Stimulated activated CD4-positive, alpha-beta T cell treated with anti-CD3 and anti-CD28 coated beads, Interleukin-4, amount 100 ng/mL, for 4 hours (primary cell): ENCODE data around the gene GRHL3.
"Not testable (repeated sequence)": the region's sequence is repeated elsewhere in the genome, so short reads cannot be mapped to it uniquely, and the experiment has no call there.

ENCODE experiments used
- DNase-seq, 2 experiments: peaks; one replicate each; pipeline ENCODE4 v3.0.0-alpha.2; 2020

GRHL3 gene

GRCh38 chr1:24319312-24319863, at the start of gene GRHL3:
Gene GRHL3, plus strand, starts transcription at chr1:24319357. Its CDS starts 195 bp downstream, at chr1:24319552.
- DNase-seq: no peak

DNA sequence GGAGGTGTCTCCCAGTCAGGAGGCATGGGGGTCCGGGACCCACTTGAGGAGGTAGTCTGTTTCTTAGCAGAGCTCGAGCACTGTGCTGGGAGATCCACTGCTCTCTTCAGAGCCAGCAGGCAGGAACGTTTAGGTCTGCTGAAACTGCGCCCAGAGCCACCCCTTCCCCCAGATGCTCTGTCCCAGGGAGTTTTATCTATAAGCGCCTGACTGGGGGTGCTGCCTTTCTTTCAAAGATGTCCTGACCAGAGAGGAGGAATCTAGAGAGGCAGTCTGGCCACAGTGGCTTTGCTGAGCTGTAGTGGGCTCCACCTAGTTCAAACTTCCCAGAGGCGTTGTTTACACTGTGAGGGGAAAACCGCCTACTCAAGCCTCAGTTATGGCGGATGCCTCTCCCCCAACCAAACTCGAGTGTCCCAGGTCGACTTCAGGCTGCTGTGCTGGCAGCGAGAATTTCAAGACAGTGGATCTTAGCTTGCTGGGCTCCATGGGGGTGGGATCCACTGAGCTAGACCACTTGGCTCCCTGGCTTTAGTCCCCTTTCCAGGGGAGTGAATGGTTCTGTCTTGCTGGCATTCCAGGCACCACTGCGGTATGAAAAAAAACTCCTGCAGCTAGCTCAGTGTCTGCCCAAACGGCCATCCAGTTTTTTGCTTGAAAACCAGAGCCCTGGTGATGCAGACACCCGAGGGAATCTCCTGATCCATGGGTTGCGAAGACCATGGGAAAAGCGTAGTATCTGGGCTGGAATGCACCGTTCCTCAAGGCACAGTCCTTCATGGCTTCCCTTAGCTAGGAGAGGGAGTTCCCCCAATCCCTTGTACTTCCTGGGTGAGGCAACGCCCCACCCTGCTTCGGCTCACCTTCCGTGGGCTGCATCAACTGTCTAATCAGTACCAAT, 44.7 kb upstream of the GRHL3 start:
- not testable (repeated sequence) for DNase-seq

- DNase-seq: no peak
These were observed 44.1 kb upstream of the GRHL3 start for GRCh38 chr1:24275104-24275410.

DNA sequence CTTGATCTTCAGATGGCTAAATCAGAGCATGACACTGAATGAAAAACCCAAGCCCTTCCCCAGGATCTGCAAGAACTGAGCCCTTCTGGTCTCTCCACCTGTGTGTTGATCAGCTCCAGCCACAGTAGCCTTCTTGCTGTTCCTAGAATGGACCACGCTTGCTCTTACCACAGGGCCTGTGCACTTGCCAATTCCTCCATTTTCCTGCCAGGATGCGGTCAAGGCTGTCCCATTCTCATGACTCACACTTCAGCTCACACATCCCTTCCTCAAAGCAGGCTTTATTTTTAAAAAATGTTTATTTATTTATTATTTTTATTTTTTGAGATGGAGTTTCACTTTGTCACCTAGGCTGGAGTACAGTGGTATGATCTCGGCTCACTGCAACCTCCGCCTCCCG, 43.6 kb upstream of the GRHL3 start:
- no peak for DNase-seq

DNA sequence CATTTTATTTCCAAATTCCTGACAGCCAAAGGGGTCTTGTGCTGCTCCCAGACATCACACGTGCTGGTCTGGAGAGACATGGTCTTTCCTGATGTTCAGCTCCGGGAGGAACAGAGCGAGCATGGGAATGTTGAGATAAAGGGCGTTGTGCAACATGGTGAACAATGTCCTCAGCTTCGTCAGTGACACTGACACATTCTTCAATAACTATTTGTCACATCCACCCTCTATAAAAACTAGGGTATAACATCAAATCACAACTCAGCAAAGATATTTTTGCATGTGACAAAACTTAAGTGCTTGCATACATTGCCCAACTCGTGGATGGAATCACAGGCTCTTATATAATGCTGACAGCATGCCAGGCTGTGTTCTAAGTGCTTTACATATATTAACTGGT, 42.4 kb upstream of the GRHL3 start:
- DNase-seq: no peak

GRCh38 chr1:24277420-24278169, 41.6 kb upstream of the GRHL3 start:
- DNase-seq: no peak

DNA sequence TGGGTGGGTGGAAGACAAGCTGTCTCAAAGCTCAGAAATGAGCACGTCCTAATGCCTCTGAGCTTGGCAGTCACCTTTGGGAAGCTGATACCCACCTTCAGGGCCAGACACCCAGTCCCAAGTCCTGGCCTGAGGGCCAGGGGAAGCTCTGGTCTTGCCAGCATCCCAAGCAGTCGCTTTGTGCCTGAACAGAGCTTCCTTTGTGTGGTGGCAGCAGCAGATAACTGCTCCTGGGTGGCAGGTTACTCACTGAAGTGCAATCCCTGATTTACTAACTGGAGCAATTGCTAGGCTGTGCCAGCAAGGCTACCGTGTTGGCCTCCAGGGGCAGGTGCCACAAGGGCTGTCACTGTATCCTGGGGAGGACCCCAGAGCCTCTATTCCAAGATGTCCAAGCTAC, 40.4 kb upstream of the GRHL3 start:
- no peak for DNase-seq

DNA sequence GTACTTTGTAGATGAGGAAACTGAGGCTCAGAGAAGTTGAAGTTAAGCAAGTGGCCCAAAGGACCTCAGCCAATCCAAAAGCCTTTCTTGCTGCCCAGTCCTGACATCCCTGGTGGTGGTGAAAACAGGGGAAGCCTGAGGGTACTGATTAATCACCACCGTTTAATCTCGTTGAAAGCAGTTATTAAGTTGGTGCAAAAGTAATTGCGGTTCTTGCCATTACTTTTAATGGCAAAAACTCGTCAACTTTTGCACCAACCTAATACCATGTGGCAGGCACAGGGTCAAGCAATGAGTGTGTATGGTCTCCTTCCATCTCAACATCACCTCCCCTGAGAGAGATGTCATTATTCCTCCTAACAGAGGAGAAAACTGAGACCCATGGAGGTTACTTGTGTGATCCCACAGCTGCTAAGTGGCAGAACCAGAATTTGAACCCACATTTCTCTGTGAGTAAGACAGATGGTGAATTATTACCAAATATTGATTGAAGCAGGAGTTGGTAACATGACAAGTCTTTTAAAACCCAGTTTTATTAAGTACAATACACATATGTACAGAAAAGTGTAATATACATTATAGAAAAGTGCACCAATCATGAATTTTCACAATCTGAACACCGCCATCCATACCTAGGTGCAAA, 39.4 kb upstream of the GRHL3 start:
- DNase-seq: no peak

DNA sequence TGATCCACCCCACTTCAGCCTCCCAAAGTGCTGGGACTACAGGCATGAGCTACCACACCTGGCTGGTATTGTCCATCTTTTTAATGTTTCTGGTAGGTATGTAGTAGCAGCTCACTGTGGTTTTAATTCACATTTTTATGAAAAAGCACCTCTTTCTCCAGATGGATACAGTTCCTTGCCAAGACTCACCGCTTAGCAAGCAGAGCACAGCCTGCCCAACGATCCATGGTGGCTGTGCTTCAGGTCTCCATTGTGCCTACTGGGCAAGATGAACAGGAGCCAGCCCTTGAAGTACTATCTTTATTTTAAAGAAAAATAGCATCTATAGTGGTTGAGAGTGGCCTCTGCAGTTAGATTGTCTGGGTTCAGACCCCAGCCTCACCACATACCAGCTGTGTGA, 37.6 kb upstream of the GRHL3 start:
- DNase-seq: no peak

GRCh38 chr1:24282491-24282890, 36.7 kb upstream of the GRHL3 start:
- no peak for DNase-seq

- DNase-seq: no peak
These were observed 35.6 kb upstream of the GRHL3 start for GRCh38 chr1:24283326-24284155.

DNA sequence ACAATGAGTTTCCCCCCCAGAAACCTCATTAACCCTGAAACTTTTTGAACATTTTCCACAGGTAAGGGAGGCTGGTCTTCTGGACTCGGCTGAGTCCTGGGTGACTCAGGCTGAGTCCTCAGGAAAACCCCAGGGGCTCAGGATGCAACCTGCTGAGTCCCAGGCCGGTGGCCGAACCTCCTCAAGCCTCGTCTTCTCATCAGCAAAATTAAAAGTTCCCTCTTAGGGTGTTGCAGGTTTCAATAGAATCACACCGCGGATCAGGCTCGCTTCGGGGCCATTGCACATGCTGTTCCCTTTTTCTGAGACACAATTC, 35.0 kb upstream of the GRHL3 start:
- DNase-seq: no peak

DNA sequence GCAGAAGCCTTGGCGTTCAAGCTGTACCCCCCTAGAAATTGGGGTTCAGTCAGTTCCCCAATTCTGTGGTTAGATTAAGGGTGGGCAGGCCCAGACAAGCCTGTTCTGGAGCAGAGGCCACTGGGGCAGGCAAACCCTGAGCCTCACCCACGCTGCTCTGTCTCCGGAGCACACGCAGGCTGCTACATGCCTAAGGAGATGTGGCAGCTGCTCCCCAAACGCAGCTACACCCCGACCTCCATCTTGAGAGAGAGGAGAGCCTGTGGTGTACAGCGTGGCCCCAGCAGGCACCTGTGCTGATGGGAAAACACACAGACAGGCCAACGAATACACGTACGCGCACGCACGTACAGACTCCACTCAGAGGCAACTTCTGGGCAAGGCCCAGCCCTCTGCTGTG, 33.9 kb upstream of the GRHL3 start:
- DNase-seq: no peak

GRCh38 chr1:24286246-24287010, 32.7 kb upstream of the GRHL3 start:
- no peak for DNase-seq

DNA sequence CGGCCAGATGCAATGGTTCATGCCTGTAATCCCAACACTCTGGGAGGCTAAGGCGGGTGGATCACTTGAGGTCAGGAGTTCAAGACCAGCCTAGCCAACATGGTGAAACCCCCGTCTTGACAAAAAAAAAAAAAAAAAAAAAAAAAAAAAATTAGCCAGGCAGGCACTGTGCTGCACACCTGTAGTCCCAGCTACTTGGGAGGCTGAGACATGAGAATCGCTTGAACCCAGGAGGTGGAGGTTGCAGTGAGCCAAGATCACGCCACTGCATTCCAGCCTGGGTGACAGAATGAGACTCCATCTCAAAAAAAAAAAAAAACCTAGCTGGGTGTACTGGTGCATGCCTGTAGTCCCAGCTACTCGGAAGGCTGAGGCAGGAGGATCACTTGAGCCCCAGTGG, 31.4 kb upstream of the GRHL3 start:
- not testable (repeated sequence) for DNase-seq

DNA sequence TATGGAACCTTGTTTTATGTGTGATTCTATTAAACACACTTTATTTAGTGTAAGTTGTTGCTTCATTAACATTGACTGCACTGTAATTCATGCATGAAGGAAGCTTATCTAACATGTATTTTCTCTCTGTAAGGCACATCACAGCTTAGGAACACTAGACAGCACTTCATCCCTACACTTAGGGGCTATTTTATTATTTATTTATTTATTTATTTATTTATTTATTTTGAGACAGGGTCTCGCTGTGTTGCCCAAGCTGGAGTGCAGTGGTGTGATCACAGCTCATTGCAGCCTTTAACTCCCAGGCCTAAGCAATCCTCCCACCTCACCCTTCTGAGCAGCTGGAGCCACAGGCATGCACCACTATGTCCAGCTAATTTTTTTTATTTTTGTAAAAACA, 30.7 kb upstream of the GRHL3 start:
- no peak for DNase-seq

DNA sequence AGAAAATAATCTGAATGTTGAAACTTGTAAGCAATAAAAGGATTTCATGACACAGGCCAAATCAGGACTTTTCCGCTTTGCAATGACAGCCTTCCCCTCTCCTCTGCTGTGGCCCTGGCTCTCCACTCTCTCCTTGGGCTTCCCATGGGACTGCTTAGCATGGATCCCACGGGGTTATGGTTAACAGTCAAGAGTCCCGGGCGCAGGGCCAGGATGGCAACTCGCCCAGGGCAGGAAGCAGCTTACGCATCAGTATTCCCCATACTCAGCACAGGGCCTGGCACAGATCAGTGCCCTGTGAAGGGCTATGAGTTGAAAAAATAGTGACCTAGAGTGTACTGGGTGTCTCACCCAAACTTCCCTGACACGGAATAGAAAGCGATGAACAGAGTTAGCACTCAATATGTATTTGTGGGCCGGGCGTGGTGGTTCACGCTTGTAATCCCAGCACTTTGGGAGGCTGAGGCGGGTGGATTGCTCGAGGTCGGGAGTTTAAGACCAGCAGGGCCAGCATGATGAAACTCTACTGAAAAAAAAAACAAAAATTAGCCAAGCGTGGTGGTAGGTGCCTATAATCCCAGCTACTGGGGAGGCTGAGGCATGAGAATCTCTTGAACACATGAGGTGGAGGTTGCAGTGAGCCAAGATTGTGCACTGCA, 29.1 kb upstream of the GRHL3 start:
- no peak for DNase-seq

- DNase-seq: no peak
These were observed 28.1 kb upstream of the GRHL3 start for GRCh38 chr1:24290933-24291487.

- DNase-seq: no peak
These were observed 27.1 kb upstream of the GRHL3 start for GRCh38 chr1:24292103-24292502.

DNA sequence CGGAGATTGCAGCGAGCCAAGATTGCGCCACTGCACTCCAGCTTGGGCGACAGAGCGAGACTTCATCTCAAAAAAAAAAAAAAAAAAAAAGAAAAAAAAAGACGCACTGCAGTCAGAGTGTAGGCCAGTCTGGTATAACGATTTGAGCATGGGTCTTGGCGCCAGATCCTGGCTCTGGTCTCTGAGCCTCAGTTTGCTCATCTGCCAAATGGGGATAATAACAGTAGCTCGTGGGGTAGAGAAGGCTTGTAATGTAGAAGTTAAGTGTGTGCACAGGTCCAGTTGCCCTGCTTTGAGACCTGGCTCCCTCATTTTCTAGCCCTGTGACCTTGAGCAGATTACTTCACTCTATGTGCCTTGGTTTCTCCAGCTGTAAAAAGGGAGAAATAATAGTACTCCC, 26.3 kb upstream of the GRHL3 start:
- DNase-seq: no peak
